H1 (cell line): ENCODE results near the gene HOTAIR. TPM values are rescaled to one million over a fixed set of nuclear protein-coding genes. Genes with fewer than 3 reads are reported as not detected.

ENCODE experiments used
- CTCF ChIA-PET: fragments of 300-600 bp; sonication (Branson Sonifier 250); formaldehyde crosslinking; loops from one replicate; lab custom pipeline; 2021; ENCODE audit not compliant: partially characterized antibody; lab: Charles Lee
- POLR2A ChIA-PET: fragments of 300-600 bp; sonication (Branson Sonifier 250); formaldehyde crosslinking; loops from one replicate; lab custom pipeline; 2021; ENCODE audit warnings: inconsistent platforms; ENCODE audit not compliant: partially characterized antibody; lab: Charles Lee
- DNase-seq, 2 experiments: peaks; one replicate each; pipeline versions ENCODE4 v3.0.0 to v3.0.0-alpha.2; 2010 to 2022; ENCODE audit warnings: low spot score in 2 of 2, low read depth in 1 of 2, mixed read lengths in 1 of 2
- FAIRE-seq: peaks from 2 replicates; lab custom pipeline; 2011; peaks lifted over from hg19 to GRCh38; lab: Jason Lieb, UNC
- H2AFZ ChIP-seq: 2 replicates; pipeline ENCODE4 v1.8.1; 2012; ENCODE audit warnings: low read length, inconsistent platforms
- H2AK5ac ChIP-seq: 2 replicates; pipeline ENCODE4 v1.6.1; 2013; ENCODE audit warnings: low read depth, low read length
- H2BK120ac ChIP-seq: replicated peaks from 2 replicates; pipeline ENCODE3; 2013; ENCODE audit warnings: low read depth, low read length, inconsistent platforms
- H2BK12ac ChIP-seq: 2 replicates; pipeline ENCODE4 v1.6.1; 2013; ENCODE audit warnings: low read depth, low read length
- H2BK15ac ChIP-seq: 2 replicates; pipeline ENCODE4 v1.6.1; 2013; ENCODE audit warnings: low read length
- H2BK20ac ChIP-seq: 2 replicates; pipeline ENCODE4 v1.6.1; 2013; ENCODE audit warnings: low read length
- H2BK5ac ChIP-seq: 2 replicates; pipeline ENCODE4 v1.6.1; 2013; ENCODE audit warnings: low read depth, low read length
- H3K14ac ChIP-seq: 2 replicates; pipeline ENCODE4 v1.6.1; 2013; ENCODE audit warnings: inconsistent platforms; ENCODE audit not compliant: insufficient read length
- H3K18ac ChIP-seq: 2 replicates; pipeline ENCODE4 v1.6.1; 2013; ENCODE audit warnings: low read length; ENCODE audit errors: extremely low read depth
- H3K23ac ChIP-seq: 2 replicates; pipeline ENCODE4 v1.6.1; 2013; ENCODE audit warnings: inconsistent platforms; ENCODE audit not compliant: insufficient read length
- H3K23me2 ChIP-seq: 2 replicates; pipeline ENCODE4 v1.6.1; 2013; ENCODE audit warnings: low read depth, low read length
- H3K27ac ChIP-seq: 2 replicates; pipeline ENCODE4 v1.6.1; 2011; ENCODE audit warnings: low read depth, low read length, inconsistent platforms
- H3K27me3 ChIP-seq, 4 experiments: replicated peaks in 1 of 4; 1 replicate in 1 of 4; 2 replicates in 3 of 4; pipeline versions ENCODE4 v1.6.1 to v1.8.1; 2011 to 2013; ENCODE audit warnings: low read length in 3 of 4, mild to moderate bottlenecking in 3 of 4, inconsistent platforms in 2 of 4, mixed read lengths in 2 of 4, moderate library complexity in 1 of 4; ENCODE audit not compliant: control insufficient read depth in 3 of 4, insufficient read depth in 3 of 4; ENCODE audit errors: extremely low read depth in 1 of 4
- H3K36me3 ChIP-seq, 4 experiments: 2 replicates each; pipeline versions ENCODE4 v1.6.1 to v1.8.1; 2011 to 2013; ENCODE audit warnings: mild to moderate bottlenecking in 4 of 4, low read length in 3 of 4, moderate library complexity in 2 of 4, control low read depth in 1 of 4, inconsistent platforms in 1 of 4; ENCODE audit not compliant: insufficient read depth in 4 of 4, control insufficient read depth in 2 of 4
- H3K4ac ChIP-seq: replicated peaks from 2 replicates; pipeline ENCODE3; 2013; ENCODE audit warnings: low read length, low read depth, mixed read lengths, inconsistent platforms; ENCODE audit not compliant: insufficient read length
- H3K4me1 ChIP-seq, 4 experiments: replicated peaks in 1 of 4; 1 replicate in 1 of 4; 2 replicates in 3 of 4; pipeline versions ENCODE4 v1.6.1 to v1.8.1; 2011 to 2013; ENCODE audit warnings: low read length in 3 of 4, inconsistent platforms in 2 of 4, mixed read lengths in 1 of 4; ENCODE audit not compliant: insufficient read depth in 4 of 4, control insufficient read depth in 3 of 4
- H3K4me2 ChIP-seq, 2 experiments: 2 replicates each; pipeline versions ENCODE4 v1.6.1 to v1.8.1; 2011 to 2013; ENCODE audit warnings: low read depth in 2 of 2, low read length in 2 of 2, control low read depth in 1 of 2, inconsistent platforms in 1 of 2, mild to moderate bottlenecking in 1 of 2; ENCODE audit not compliant: insufficient read depth in 1 of 2
- H3K4me3 ChIP-seq, 4 experiments: fragments of 200-600, 300-600 bp in 1 of 4; sonication (generic), shearing (Covaris generic), sonication (Bioruptor Twin) in 1 of 4; 2 replicates each; pipeline versions ENCODE4 v1.5.1 to v1.8.1; 2011 to 2016; ENCODE audit warnings: low read length in 4 of 4, low read depth in 3 of 4, control low read depth in 2 of 4, inconsistent platforms in 2 of 4, mild to moderate bottlenecking in 2 of 4, mixed read lengths in 1 of 4, moderate library complexity in 1 of 4; ENCODE audit not compliant: insufficient read depth in 2 of 4; ENCODE audit errors: extremely low read depth in 1 of 4
- H3K56ac ChIP-seq: replicated peaks from 2 replicates; pipeline ENCODE3; 2013; ENCODE audit warnings: low read depth, mild to moderate bottlenecking, mixed read lengths, low read length, inconsistent platforms; ENCODE audit not compliant: insufficient read length
- H3K79me1 ChIP-seq: 2 replicates; pipeline ENCODE4 v1.6.1; 2013; ENCODE audit warnings: low read depth, low read length, control low read depth
- H3K79me2 ChIP-seq, 2 experiments: 2 replicates each; pipeline versions ENCODE4 v1.6.1 to v1.8.1; 2012 to 2013; ENCODE audit warnings: low read length in 2 of 2, mild to moderate bottlenecking in 2 of 2, inconsistent platforms in 1 of 2; ENCODE audit not compliant: insufficient read depth in 2 of 2, control insufficient read depth in 1 of 2
- H3K9ac ChIP-seq, 4 experiments: replicated peaks in 1 of 4; 1 replicate in 1 of 4; 2 replicates in 3 of 4; pipeline versions ENCODE4 v1.6.1 to v1.8.1; 2011 to 2013; ENCODE audit warnings: low read depth in 3 of 4, low read length in 3 of 4, control low read depth in 2 of 4, mild to moderate bottlenecking in 2 of 4, moderate library complexity in 2 of 4, inconsistent platforms in 1 of 4; ENCODE audit errors: extremely low read depth in 1 of 4
- H3K9me3 ChIP-seq, 2 experiments: 2 replicates each; pipeline versions ENCODE4 v1.6.1 to v1.8.1; 2012 to 2013; ENCODE audit warnings: mild to moderate bottlenecking in 2 of 2, moderate library complexity in 2 of 2, control low read depth in 1 of 2, inconsistent platforms in 1 of 2, low read depth in 1 of 2, low read length in 1 of 2, mixed read lengths in 1 of 2; ENCODE audit not compliant: insufficient read depth in 2 of 2
- H4K20me1 ChIP-seq, 2 experiments: replicated peaks in 1 of 2; 2 replicates each; pipeline versions ENCODE3 to v1.8.1; 2011 to 2013; ENCODE audit warnings: inconsistent platforms in 2 of 2, low read length in 2 of 2, mild to moderate bottlenecking in 1 of 2; ENCODE audit not compliant: insufficient read depth in 2 of 2, control insufficient read depth in 1 of 2
- H4K5ac ChIP-seq: 2 replicates; pipeline ENCODE4 v1.6.1; 2013; ENCODE audit warnings: low read length, low read depth, mixed read lengths, inconsistent platforms; ENCODE audit not compliant: insufficient read length
- H4K8ac ChIP-seq: 2 replicates; pipeline ENCODE4 v1.8.0; 2013; ENCODE audit warnings: mild to moderate bottlenecking, moderate library complexity, low read length, inconsistent platforms; ENCODE audit not compliant: insufficient read depth; ENCODE audit errors: extremely low read depth
- H4K91ac ChIP-seq: replicated peaks from 2 replicates; pipeline ENCODE3; 2013; ENCODE audit warnings: low read length, mixed read lengths, inconsistent platforms; ENCODE audit not compliant: insufficient read length
- FOSL1 ChIP-seq: IDR thresholded peaks from 2 replicates; pipeline ENCODE4 v1.6.1; 2011; ENCODE audit warnings: mild to moderate bottlenecking, low read depth, low read length, moderate library complexity; ENCODE audit not compliant: insufficient read depth
- RNF2 ChIP-seq: fragments of 200-900, 300-1000 bp; sonication (generic); IDR thresholded peaks from 2 replicates; pipeline ENCODE4 v1.7.1; 2016; ENCODE audit warnings: borderline replicate concordance, low read depth, mild to moderate bottlenecking, antibody characterized with exemption, low read length; ENCODE audit not compliant: poor library complexity, severe bottlenecking; ENCODE audit errors: missing control alignments
- WGBS, 2 experiments: shearing (Covaris generic) in 1 of 2; methylation state at CpG; one replicate each; pipeline versions ENCODE4 v1.1.6 to v1.1.7; 2013 to 2015; ENCODE audit warnings: low lambda C conversion rate in 2 of 2, mixed read lengths in 2 of 2, inconsistent platforms in 1 of 2, low coverage in 1 of 2, missing lambda C conversion rate in 1 of 2; ENCODE audit not compliant: insufficient replicate concordance in 2 of 2, insufficient coverage in 1 of 2, insufficient read length in 1 of 2; ENCODE audit errors: extremely low coverage in 1 of 2, missing lambda C conversion rate in 1 of 2; 5-methylcytosine and 5-hydroxymethylcytosine counted together
- polyA plus RNA-seq, 7 experiments: library from polyadenylated mRNA; depleted of rRNA in 3 of 7; stranded (reverse) in 5 of 7; unstranded in 2 of 7; fragments of >200 nt in 5 of 7; fragments of 200-250 nt in 2 of 7; gene quantifications; 1 replicate in 5 of 7; 2 replicates in 1 of 7; 4 replicates in 1 of 7; pipeline versions ENCODE4 v1.2.1 to v1.2.3, GENCODE V29; 2011 to 2013; ENCODE audit warnings: missing spikeins in 2 of 7, mixed read lengths in 2 of 7
- total RNA-seq: library from RNA; stranded (reverse); fragmentation: NEBNext Ultra II Directional; extraction: Animal tissue kit (Norgen Biotek cat#: 25700); gene quantifications from 2 replicates; pipeline ENCODE4 v1.2.1, GENCODE V29; 2021

Gene HOTAIR
- total and polyA plus RNA-seq, 2 of the 8 experiments (the other 6 are each of a cell fraction or from before 2014, with no cell fraction given) = not detected

DNA sequence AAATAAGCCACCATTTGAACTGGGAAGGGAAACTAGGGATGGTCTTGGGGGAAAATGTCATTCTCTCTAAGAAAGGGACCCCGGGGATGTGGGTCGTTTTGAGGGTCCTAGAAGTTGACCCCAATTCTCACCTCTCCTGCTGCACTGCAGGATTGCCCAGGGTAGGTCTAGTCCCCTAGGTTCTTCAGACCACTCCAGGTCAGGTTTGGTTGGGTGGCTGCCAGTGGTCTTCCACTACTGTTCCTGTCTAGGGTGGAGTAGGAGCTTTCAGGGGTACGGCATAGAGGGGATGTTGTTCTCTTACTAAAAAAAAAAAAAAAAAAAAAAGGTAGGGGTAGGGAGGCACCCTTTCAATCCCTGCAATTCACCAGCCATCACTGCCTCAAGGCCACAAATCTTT, 41.3 kb upstream of the HOTAIR start:
- Histone ChIP-seq H3K23ac (no peak overlapping the region), H2BK12ac (no peak overlapping the region), H2AFZ (no peak overlapping the region), H3K23me2 (peaks cover 3% of the 10 kb centered on the region; the same call in 1 of the 2 replicates), H3K9me3 (no peaks in the 10 kb centered on the region), H2BK120ac (no peak overlapping the region), H2BK15ac (no peak overlapping the region), H3K4me3 (no peak overlapping the region), H3K18ac (no peak overlapping the region), H4K8ac (no peak overlapping the region), H3K4me2 (peak overlapping the region in 1 of 2 experiments; percentile 28; a peak in 2 of 4 replicates), H3K36me3 (no peaks in the 10 kb centered on the region; a peak in 1 of 8 replicates), H3K79me2 (no peaks in the 10 kb centered on the region), H4K91ac (no peak overlapping the region), H4K5ac (no peak overlapping the region), H3K79me1 (no peaks in the 10 kb centered on the region), H2AK5ac (no peak overlapping the region), H3K4me1 (peaks cover 0 to 12% (median 3%) of the 10 kb centered on the region in 4 experiments; a peak in 5 of 7 replicates), H2BK20ac (no peak overlapping the region), H3K4ac (no peak overlapping the region), H4K20me1 (peaks cover 4 to 41% of the 10 kb centered on the region in 2 experiments), H3K9ac (no peak overlapping the region), H3K27ac (no peak overlapping the region), H2BK5ac (no peak overlapping the region), H3K56ac (no peak overlapping the region), H3K14ac (no peak overlapping the region), H3K27me3 (peaks cover 92 to 100% (median 99%) of the 10 kb centered on the region in 4 experiments)
- WGBS, 2 experiments = 41% methylated on average over 3 of the region's 3 CpGs; no CpG with 5 or more reads in 1 of the 2 experiments
- CTCF ChIA-PET = interaction anchor here (0.7 to 3.8 kb wide), 7 partner anchors 9 to 192 kb away, joined by 3 to 50 read pairs (median 6); partner anchors contain the start of gene HOXC9
- POLR2A ChIA-PET = interaction anchor here (0.7 kb wide), 1 partner anchor 217 kb away, joined by 3 read pairs; no protein-coding TSS in a partner anchor
- DNase-seq = no peak
- no peak for FAIRE-seq
- TF ChIP-seq RNF2 (peak; percentile 17), FOSL1 (no peak)
